Stomach (tissue), 4 donors: ENCODE results near the gene ANAPC4.

ENCODE experiments used
- POLR2A ChIP-seq, 4 donors: fragments of 450-650 bp; IDR thresholded peaks; one replicate each; pipeline ENCODE4 v1.6.1; 2016; ENCODE audit warnings: antibody characterized with exemption in 4 of 4, control low read depth in 2 of 4, mild to moderate bottlenecking in 1 of 4, moderate library complexity in 1 of 4
- POLR2AphosphoS5 ChIP-seq, 3 donors: sonication (generic); formaldehyde crosslinking; IDR thresholded peaks; one replicate each; pipeline ENCODE4 v1.6.1; 2016; ENCODE audit warnings: antibody characterized with exemption in 3 of 3
- TF ChIP-seq, protein P1 (sequence below), 7 experiments: fragments of 450-650 bp in 4 of 7; fragments of 200-600 bp in 3 of 7; sonication (generic) in 3 of 7; IDR thresholded peaks; one replicate each; pipeline ENCODE4 v1.5.1; 2016 to 2019; ENCODE audit warnings: antibody characterized with exemption in 7 of 7, control low read depth in 2 of 7, mild to moderate bottlenecking in 1 of 7

DNA sequence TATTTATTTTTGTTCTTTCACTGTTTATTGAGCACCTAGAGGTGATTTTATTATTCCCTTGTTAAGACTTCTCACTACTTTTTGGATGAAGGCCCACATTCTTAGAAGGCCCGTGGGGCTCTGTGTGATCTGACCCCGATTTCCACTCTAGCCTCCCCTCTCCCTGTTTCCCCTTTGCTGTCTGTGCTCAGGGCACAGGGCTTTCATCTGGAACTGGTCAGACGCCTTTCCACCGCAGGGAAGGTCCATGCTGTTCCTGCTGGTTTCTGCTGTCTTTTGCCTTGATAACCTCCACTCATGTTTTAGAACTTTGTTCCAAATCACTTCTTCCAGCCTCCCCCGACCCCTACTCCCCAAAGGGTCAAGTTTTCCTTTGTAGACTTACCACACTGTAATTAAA lies 31.3 kb upstream of the ANAPC4 start:
- TF ChIP-seq, protein P1, sequence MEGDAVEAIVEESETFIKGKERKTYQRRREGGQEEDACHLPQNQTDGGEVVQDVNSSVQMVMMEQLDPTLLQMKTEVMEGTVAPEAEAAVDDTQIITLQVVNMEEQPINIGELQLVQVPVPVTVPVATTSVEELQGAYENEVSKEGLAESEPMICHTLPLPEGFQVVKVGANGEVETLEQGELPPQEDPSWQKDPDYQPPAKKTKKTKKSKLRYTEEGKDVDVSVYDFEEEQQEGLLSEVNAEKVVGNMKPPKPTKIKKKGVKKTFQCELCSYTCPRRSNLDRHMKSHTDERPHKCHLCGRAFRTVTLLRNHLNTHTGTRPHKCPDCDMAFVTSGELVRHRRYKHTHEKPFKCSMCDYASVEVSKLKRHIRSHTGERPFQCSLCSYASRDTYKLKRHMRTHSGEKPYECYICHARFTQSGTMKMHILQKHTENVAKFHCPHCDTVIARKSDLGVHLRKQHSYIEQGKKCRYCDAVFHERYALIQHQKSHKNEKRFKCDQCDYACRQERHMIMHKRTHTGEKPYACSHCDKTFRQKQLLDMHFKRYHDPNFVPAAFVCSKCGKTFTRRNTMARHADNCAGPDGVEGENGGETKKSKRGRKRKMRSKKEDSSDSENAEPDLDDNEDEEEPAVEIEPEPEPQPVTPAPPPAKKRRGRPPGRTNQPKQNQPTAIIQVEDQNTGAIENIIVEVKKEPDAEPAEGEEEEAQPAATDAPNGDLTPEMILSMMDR (IDR thresholded peaks at IDR 0.05): no peak
- TF ChIP-seq POLR2A (IDR thresholded peaks at IDR 0.05) (no peak), POLR2AphosphoS5 (IDR thresholded peaks at IDR 0.05) (no peak)
